Skeletal muscle tissue (tissue), 1 donor: ENCODE results near the gene SELENOM. TPM values are rescaled to one million over a fixed set of nuclear protein-coding genes. Genes with fewer than 3 reads are reported as not detected.

ENCODE experiments used
- total RNA-seq: library from RNA; depleted of rRNA; stranded (reverse); fragments of >200 nt; gene quantifications from one replicate; pipeline ENCODE4 v1.2.3, GENCODE V29; 2014

SELENOM gene
- total RNA-seq, 1 donor from 2014 or later, result 16.2 TPM

Other genes with a start within 250 kb of the SELENOM start
- gene MORC2, start 138.8 kb downstream of the SELENOM start, total RNA-seq, result 15.7 TPM
- gene TUG1, start 138.3 kb downstream of the SELENOM start, total RNA-seq, result 39.1 TPM
- gene SMTN, start 26.2 kb downstream of the SELENOM start, total RNA-seq, result 57.9 TPM
- not detected for gene INPP5J, start 15.4 kb upstream of the SELENOM start, total RNA-seq
- not detected for gene PLA2G3, start 32.9 kb upstream of the SELENOM start, total RNA-seq
- 17.2 TPM for gene RNF185, start 52.6 kb upstream of the SELENOM start, total RNA-seq
- 15.7 TPM for gene LIMK2, start 104.7 kb upstream of the SELENOM start, total RNA-seq
- gene PIK3IP1, start 184.9 kb upstream of the SELENOM start, total RNA-seq, result 6.3 TPM
- gene PATZ1, start 238.8 kb upstream of the SELENOM start, total RNA-seq, result 19.8 TPM